Measurements from ENCODE around the gene ASCC1.

DNA sequence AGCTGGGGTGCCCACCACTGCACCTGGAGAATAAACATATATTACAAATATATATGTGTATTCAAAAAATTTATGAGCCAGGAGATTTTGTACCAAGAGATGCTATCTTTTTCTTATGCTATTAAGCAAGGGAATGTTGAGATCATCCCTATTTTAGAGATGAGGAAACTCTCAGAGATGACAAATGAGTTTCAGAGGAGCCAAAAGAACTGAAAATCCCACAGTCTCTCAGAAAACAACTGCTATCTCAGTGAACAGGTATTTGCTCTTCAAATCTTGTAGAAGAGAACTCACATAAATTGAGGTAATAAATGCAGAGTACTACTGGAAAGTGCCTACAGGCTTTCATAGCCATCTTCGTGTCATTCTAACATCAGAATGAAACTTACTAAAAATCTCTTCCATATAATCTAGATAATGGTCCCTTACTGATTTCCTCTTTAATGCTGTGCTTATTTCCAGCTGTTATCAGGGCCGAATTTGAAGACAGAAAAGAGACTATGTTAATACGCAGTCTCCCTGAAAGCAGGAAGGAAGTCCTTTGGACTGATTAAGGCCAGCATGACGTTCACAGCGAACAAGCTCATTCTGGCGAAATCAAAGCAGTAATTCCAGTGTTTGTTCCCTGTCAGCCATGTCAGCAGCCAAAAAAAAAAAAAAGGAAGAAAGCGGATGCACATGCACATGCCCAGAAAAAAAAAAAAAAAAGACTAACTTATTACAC lies 29.7 kb downstream of the ASCC1 start:
- TF ChIP-seq, protein P1, sequence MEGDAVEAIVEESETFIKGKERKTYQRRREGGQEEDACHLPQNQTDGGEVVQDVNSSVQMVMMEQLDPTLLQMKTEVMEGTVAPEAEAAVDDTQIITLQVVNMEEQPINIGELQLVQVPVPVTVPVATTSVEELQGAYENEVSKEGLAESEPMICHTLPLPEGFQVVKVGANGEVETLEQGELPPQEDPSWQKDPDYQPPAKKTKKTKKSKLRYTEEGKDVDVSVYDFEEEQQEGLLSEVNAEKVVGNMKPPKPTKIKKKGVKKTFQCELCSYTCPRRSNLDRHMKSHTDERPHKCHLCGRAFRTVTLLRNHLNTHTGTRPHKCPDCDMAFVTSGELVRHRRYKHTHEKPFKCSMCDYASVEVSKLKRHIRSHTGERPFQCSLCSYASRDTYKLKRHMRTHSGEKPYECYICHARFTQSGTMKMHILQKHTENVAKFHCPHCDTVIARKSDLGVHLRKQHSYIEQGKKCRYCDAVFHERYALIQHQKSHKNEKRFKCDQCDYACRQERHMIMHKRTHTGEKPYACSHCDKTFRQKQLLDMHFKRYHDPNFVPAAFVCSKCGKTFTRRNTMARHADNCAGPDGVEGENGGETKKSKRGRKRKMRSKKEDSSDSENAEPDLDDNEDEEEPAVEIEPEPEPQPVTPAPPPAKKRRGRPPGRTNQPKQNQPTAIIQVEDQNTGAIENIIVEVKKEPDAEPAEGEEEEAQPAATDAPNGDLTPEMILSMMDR (IDR thresholded peaks at IDR 0.05 in 8 of 11, conservative IDR thresholded peaks at IDR 0.05 in 3 of 11): no peak
- TF ChIP-seq POLR2A (IDR thresholded peaks at IDR 0.05): no peak

Data from spleen (tissue), 7 donors.